Right lobe of liver (tissue), 6 donors: ENCODE measurements around the gene MOGAT3. TPM values are rescaled to one million over a fixed set of nuclear protein-coding genes. Genes with fewer than 3 reads are reported as not detected.

Experiments used
- ATAC-seq, 4 donors: fragments of 200-7000 bp; cut with Tn5 transposase; one replicate each; pipeline ENCODE4 v1.9.1; 2020; ENCODE audit warnings: mild to moderate bottlenecking in 4 of 4, moderate library complexity in 4 of 4
- DNase-seq, 3 donors: peaks; one replicate each; pipeline ENCODE4 v3.0.0-alpha.2; 2020
- H3K27ac ChIP-seq, 3 donors: fragments of 200-600 bp; one replicate each; pipeline ENCODE4 v1.8.0; 2022
- H3K27me3 ChIP-seq, 2 donors: fragments of 200-600 bp; one replicate each; pipeline ENCODE4 v1.8.0; 2022
- H3K36me3 ChIP-seq, 4 donors: fragments of 200-600 bp; sonication (generic) in 1 of 4; one replicate each; pipeline versions ENCODE4 v1.5.1 to v1.8.0; 2017 to 2022; ENCODE audit warnings: control low read depth in 1 of 4
- H3K4me1 ChIP-seq, 4 donors: fragments of 200-600 bp; sonication (generic) in 1 of 4; one replicate each; pipeline versions ENCODE4 v1.5.1 to v1.8.0; 2017 to 2022; ENCODE audit warnings: control low read depth in 1 of 4
- H3K4me3 ChIP-seq, 3 donors: fragments of 200-600 bp; one replicate each; pipeline ENCODE4 v1.8.0; 2022
- H3K9me3 ChIP-seq, 4 donors: fragments of 200-600 bp; sonication (generic) in 1 of 4; one replicate each; pipeline versions ENCODE4 v1.5.1 to v1.8.0; 2017 to 2022; ENCODE audit warnings: control low read depth in 1 of 4
- POLR2A ChIP-seq: fragments of 450-650 bp; IDR thresholded peaks from one replicate; pipeline ENCODE4 v1.6.1; 2017; ENCODE audit warnings: antibody characterized with exemption, mild to moderate bottlenecking
- WGBS: methylation state at CpG from one replicate; pipeline ENCODE4 v1.1.6; 2018; ENCODE audit warnings: low coverage, low lambda C conversion rate; ENCODE audit not compliant: insufficient coverage; ENCODE audit errors: missing lambda C conversion rate; 5-methylcytosine and 5-hydroxymethylcytosine counted together
- intact Hi-C, 2 donors: fragments of 100-400 bp; cut with DNase I; formaldehyde crosslinking; loops; one replicate each; pipeline versions ENCODE4 v1.11.2 to v1.14.1; 2022
- total RNA-seq, 6 experiments: library from RNA; depleted of rRNA in 2 of 6; stranded (reverse); fragments of >200 nt in 2 of 6; fragmentation: NEBNext Ultra II Directional in 3 of 6; extraction: Animal tissue kit (Norgen Biotek cat#: 25700) in 3 of 6; gene quantifications; one replicate each; pipeline versions ENCODE4 v1.1.0 to v1.2.4, GENCODE V29; 2016 to 2023
- TF ChIP-seq, protein P1 (sequence below), 4 donors: fragments of 200-600 bp in 3 of 4; fragments of 450-650 bp in 1 of 4; IDR thresholded peaks; one replicate each; pipeline versions ENCODE4 v1.5.1 to v1.8.0; 2016 to 2022; ENCODE audit warnings: antibody characterized with exemption in 4 of 4, mild to moderate bottlenecking in 2 of 4
- donor health status: DM: no; HTN: yes; CAD: no.
- donor health status: DM: no; HTN: no; CAD: no.
- donor health status: DM: no; HTN: no; CAD: no.
- donor health status: DM: no; HTN: yes; CAD: no.
- donor health status: DM: no; HTN: yes; CAD: no.

MOGAT3 gene
- total RNA-seq, 6 experiments from 2014 or later, result 8.4 to 28.6 (median 15.7) TPM

DNA sequence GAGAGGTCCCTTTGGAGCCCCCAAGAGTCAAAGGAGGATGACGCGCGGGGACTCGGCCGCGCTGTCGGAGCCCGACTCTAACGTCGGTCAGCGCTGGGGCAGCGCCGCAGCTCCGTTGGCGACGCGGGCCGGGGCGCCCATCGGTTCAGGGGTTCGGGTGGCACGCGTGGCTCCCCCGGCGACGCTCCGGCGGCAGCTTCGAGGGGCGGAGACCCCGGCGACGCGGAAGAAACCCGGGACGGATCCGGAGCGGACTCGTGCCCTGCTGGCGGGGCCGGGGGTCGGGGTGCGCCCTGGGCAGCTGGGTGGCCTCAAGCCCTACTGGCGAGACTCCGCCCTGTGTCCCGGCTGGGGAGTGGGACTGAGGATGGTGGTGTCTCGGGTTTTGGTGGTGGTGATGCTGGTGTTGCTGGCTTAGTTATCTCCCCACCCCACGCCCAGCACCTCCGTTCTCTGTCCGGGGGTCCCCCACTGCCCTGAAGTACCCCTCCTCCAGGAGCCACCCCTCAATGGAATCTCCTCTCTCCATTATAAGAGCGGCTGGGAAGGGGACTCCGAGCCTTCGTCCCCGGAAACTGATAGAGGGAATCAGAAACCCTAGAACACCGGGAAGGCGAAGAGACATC lies 20.6 kb downstream of the MOGAT3 start, which contains the start of gene NAT16:
Gene NAT16, minus strand, starts transcription at position 164 of the 626 bp plus-strand sequence. CDS start 5,486 bp downstream, outside the sequence.
- Histone ChIP-seq H3K27ac (no peak within 1 kb of the TSS), H3K27me3 (peaks cover 0 to 19% of the 10 kb centered on the region in 2 donors), H3K4me1 (no peaks in the 10 kb centered on the region), H3K36me3 (no peaks in the 10 kb centered on the region), H3K9me3 (no peaks in the 10 kb centered on the region), H3K4me3 (no peak within 1 kb of the TSS)
- TF ChIP-seq, protein P1, sequence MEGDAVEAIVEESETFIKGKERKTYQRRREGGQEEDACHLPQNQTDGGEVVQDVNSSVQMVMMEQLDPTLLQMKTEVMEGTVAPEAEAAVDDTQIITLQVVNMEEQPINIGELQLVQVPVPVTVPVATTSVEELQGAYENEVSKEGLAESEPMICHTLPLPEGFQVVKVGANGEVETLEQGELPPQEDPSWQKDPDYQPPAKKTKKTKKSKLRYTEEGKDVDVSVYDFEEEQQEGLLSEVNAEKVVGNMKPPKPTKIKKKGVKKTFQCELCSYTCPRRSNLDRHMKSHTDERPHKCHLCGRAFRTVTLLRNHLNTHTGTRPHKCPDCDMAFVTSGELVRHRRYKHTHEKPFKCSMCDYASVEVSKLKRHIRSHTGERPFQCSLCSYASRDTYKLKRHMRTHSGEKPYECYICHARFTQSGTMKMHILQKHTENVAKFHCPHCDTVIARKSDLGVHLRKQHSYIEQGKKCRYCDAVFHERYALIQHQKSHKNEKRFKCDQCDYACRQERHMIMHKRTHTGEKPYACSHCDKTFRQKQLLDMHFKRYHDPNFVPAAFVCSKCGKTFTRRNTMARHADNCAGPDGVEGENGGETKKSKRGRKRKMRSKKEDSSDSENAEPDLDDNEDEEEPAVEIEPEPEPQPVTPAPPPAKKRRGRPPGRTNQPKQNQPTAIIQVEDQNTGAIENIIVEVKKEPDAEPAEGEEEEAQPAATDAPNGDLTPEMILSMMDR (IDR thresholded peaks at IDR 0.05), result no peak
- no peak for TF ChIP-seq POLR2A
- intact Hi-C loops, result no loop called here
- 0% methylated on average over 5 of the region's 56 CpGs for whole genome bisulfite sequencing
- no peak for DNase-seq
- ATAC-seq, result peak in 1 of 4 donors; percentile 16

- Histone ChIP-seq H3K27ac (no peak overlapping the region), H3K27me3 (peaks cover 0 to 25% of the 10 kb centered on the region in 2 donors), H3K9me3 (no peaks in the 10 kb centered on the region), H3K36me3 (no peaks in the 10 kb centered on the region), H3K4me1 (no peaks in the 10 kb centered on the region), H3K4me3 (no peak overlapping the region)
- 0% methylated on average over 1 of the region's 27 CpGs for WGBS
- no peak for DNase-seq
- no peak for ATAC-seq
- intact Hi-C loops, result no loop called here
- TF ChIP-seq, protein P1 (IDR thresholded peaks at IDR 0.05), result no peak
- no peak for TF ChIP-seq POLR2A
Observed at GRCh38 chr7:101179713-101180112, 21.1 kb downstream of the MOGAT3 start.

DNA sequence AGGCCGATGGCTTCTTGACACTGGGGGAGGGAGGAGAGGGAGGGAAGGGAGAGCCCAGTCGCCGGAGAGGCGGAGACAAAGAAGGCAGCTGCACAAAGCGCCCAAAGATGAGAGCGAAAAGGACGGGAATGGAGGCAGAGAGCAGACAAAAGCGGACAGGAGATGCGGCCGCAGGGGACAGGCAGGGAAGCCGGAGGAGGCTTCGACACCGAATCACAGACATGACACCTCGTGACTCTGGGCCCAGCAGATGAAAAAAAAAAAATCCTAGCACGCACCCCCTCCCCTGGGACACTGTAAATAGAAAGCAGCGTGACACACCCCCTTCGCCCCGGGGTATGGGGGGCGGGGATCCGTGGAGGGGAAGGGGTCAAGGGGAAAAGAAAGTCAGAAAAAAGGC lies 21.7 kb downstream of the MOGAT3 start:
- H3K4me1 ChIP-seq, result no peaks in the 10 kb centered on the region
- 1% methylated on average over 20 of the region's 20 CpGs for WGBS
- intact Hi-C loops, result no loop called here
- peaks cover 0 to 31% of the 10 kb centered on the region in 2 donors for H3K27me3 ChIP-seq
- H3K27ac ChIP-seq, result no peak overlapping the region
- no peaks in the 10 kb centered on the region for H3K36me3 ChIP-seq
- H3K9me3 ChIP-seq, result no peaks in the 10 kb centered on the region
- no peak overlapping the region for H3K4me3 ChIP-seq
- ATAC-seq (no peak), DNase-seq (no peak)
- TF ChIP-seq, protein P1 (IDR thresholded peaks at IDR 0.05), result no peak
- no peak for TF ChIP-seq POLR2A

DNA sequence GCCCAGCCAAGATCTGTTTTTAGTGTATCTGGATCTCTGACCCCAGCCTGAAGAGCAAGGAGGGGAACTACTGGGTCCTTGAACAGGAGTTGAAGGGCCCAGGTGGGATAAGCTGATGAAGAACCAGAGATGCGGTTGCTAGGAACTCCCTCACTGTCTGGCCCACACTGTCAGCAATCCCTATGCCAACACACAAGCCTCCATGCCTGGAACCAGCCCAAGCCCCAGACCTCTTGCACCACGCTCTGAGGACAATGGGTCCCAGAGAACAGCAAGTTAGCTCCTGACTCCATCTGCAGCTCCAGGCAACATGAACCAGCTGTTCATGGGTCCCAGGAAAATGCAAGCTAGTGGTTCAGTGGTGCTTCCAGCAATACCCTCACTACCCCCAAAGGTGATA lies 23.2 kb downstream of the MOGAT3 start:
- TF ChIP-seq, protein P1 (IDR thresholded peaks at IDR 0.05), result no peak
- no peak for TF ChIP-seq POLR2A
- no peaks in the 10 kb centered on the region for H3K9me3 ChIP-seq
- peaks cover 0 to 10% (median 0%) of the 10 kb centered on the region in 4 donors for H3K4me1 ChIP-seq
- no peak overlapping the region for H3K4me3 ChIP-seq
- H3K27me3 ChIP-seq, result peaks cover 5 to 44% of the 10 kb centered on the region in 2 donors
- ATAC-seq (peak in 1 of 4 donors; percentile 19), DNase-seq (no peak)
- H3K27ac ChIP-seq, result no peak overlapping the region
- H3K36me3 ChIP-seq, result no peaks in the 10 kb centered on the region
- WGBS, result 80% methylated on average over 1 of the region's 2 CpGs
- intact Hi-C loops, result no loop called here
